ENCODE data around the gene PPP1R26. TPM values are rescaled to one million over a fixed set of nuclear protein-coding genes. Genes with fewer than 3 reads are reported as not detected.
A peak's percentile ranks its signal among the peaks of the same experiment; 100 is the strongest.

PPP1R26 gene
- total RNA-seq, 1 experiment from 2014 or later, result 9.2 TPM

DNA sequence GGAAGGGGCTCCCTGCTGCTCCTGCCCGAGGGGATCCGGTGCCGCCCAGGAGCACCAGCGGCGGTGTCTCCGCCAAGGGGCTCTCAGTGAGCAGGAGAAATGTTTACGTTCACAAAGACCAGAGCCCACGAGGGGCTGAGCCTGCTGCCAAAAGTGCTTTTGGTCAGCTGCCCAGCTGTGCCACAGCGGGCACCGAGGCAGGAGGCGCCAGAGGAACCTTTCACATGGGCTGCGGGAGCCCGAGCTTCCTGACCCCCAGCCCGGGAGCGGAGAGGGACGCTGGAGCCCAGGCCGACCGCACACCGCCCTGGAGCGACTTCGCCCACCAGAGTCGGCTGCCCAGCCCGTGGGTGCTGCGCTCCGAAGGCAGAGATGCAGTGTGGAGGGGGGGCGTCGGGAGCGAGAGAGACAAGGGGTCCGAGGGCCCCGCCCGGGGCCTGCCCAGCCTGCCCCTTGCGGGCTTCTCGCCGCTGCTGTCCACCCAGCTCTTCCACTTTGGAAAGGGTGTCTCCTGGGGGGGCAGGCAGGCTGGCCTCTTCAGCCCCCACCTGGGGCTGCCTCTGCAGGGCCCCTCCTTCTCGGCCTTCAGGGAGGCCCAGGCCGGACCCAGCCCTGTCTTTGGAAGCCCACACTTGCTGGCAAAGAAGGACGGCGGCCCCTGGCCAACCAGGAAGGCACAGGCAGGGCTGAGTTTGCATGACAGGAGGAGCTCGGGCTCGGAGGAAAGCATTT, 7.9 kb downstream of the PPP1R26 start:
- DNase-seq (ENCODE audit: low spot score), result no peak

GRCh38 chr9:135488013-135488330, 8.4 kb downstream of the PPP1R26 start:
- no peak for DNase-seq (ENCODE audit: low spot score)

GRCh38 chr9:135488527-135488926, 8.9 kb downstream of the PPP1R26 start:
- DNase-seq (ENCODE audit: low spot score), result no peak

GRCh38 chr9:135489188-135489906, 9.8 kb downstream of the PPP1R26 start:
- DNase-seq (ENCODE audit: low spot score), result no peak

DNA sequence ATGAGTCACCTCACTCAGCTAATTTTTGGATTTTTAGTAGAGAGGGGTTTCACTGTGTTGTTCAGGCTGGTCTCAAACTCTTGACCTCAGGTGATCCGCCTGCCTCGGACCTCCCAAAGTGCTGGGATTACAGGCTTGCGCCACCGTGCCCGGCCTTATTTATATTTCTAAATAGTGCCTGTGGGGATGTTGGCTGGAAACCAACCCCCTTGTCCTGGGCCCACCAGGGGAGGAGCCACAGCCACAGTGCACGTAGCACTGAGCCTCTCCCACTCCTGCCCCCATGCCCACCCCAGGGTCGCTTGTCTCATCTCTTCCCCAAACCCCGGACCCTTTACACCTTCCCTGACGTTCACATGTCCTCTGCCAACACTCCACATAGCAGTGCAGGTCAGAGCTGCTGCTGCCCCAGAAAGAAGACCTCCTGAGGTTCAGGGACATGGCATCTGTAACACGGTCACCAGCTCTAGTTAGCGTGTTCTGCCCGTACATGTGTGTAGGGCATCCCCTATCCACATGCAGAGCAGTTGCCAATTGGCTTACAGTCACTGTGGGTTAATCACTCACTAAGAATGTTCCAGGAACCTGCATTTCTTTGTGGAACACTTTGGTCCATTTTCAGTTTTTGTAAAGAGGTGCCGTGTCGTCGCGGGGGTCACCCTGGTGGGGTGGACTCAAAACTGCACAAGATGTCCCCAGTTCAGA, 10.7 kb downstream of the PPP1R26 start:
- DNase-seq (ENCODE audit: low spot score), result no peak

GRCh38 chr9:135490980-135491464, 11.4 kb downstream of the PPP1R26 start:
- no peak for DNase-seq (ENCODE audit: low spot score)

DNA sequence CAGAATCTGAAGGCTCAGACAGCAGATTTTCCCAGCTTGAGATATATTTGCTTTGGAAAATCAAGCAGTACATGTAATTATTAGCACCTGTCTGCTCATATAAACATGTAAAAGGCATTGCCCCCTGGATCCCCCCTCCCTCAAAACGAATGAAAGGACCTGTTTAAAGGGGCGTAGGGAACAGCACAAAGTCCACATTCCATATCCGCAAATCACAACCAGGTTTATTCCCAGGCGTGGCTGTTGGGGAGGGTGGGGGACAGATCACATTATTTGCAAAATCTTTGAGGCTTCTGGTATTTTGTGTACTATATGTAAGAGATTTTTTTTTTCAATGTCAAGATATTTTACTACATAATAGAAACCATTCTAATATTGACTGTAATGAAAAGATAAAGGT, 12.2 kb downstream of the PPP1R26 start:
- no peak for DNase-seq (ENCODE audit: low spot score)

GRCh38 chr9:135492886-135493669, 13.5 kb downstream of the PPP1R26 start:
- no peak for DNase-seq (ENCODE audit: low spot score)

- DNase-seq (ENCODE audit: low spot score), result no peak
Observed at GRCh38 chr9:135494791-135495559, 15.4 kb downstream of the PPP1R26 start.

DNA sequence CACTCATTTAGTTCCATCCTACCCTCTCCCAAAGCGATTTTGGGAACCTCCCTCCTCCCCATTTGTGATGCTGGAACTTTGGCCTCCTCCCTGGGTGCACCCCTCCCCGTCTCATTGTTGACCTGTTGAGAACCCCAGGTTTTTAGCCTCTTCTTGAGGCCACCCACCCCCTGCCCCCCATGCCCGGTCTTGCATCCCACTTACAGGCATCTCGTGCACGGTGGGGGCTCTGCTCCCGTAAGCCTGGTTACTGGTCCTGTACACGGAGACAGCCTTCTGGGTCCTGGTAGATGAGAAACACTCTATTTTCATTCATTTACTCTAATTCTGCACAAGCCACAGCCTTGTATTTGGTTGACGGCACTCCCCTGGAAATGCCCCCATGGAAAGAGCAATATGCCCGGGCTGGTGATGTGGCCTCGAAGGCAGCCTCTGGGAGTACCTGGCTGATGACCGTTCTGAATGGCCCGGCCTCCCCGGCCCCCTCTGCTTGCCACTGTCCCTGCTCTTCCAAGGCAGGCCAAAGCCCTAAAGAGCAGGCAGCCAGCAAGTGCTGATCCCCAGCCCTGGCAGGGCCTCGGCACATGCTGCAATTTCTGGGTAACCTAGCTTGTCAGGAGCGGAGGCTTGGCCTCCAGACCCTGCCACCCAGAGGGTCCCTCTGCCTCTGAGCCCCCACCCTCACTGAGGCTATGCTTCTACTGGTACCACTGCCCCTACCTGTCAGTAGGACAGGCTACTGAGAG, 19.0 kb downstream of the PPP1R26 start:
- DNase-seq (ENCODE audit: low spot score), result no peak

- peak; percentile 79 for DNase-seq (ENCODE audit: low spot score)
Observed at GRCh38 chr9:135499326-135500070, 19.9 kb downstream of the PPP1R26 start.

DNA sequence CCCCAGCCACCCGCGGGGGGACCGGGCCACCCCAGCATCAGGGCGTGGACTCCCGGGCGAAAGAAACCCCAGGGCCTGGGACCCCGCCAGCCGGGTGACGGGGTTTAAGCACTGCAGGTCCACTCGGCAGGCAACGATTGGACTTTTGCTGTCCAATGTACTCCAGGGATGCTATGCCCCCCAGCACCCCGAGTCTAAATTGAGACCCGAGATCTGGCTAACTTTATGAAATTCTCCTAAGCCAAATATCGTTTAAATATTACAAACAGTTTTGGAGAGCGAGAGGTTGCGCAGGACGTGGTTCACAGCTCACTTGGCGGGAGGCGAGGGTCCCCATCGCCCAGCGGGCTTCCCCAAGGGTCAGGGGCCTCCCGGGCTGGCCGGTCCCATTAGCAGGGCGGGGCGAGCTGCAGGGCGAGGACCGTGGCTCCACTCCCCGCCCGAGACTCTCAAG, 20.5 kb downstream of the PPP1R26 start:
- no peak for DNase-seq (ENCODE audit: low spot score)

DNA sequence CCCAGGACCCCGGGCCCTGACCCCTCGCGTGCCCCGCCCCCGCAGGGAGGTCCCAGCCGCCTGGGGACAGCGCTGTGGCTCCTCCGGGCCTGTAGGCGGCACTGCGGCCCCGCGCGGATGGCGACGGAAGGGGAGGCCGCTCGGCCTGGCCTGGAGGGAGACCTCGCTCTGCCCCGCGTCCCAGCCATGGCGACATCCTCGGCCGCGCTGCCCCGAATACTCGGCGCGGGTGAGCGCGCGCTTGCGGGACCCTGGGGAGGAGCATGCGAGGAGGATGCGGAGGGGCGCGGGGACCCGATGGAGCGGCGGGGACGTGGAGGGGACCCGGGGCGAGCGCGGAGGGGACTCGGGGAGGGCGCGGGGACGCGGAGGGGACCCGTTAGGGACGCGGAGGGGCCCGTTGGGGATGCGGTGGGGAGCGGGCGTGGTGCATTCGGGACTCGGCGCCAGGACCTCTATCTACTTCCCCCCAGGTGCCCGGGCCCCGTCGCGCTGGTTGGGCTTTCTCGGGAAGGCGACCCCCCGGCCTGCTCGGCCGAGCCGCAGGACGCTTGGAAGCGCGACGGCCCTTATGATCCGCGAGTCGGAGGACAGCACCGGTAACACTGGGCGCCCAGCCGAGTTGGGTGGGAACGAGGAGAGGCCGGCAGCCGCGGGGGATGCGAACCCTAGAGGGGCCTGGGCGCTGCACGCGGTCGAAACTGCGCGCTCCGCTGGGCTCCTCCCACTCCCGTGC, 21.1 kb downstream of the PPP1R26 start, which contains the start of gene MRPS2:
Gene MRPS2, plus strand, starts transcription at position 158 of the 736 bp plus-strand sequence. Its CDS starts 29 bp downstream, at position 187.
- DNase-seq (ENCODE audit: low spot score), result peak; percentile 82

DNA sequence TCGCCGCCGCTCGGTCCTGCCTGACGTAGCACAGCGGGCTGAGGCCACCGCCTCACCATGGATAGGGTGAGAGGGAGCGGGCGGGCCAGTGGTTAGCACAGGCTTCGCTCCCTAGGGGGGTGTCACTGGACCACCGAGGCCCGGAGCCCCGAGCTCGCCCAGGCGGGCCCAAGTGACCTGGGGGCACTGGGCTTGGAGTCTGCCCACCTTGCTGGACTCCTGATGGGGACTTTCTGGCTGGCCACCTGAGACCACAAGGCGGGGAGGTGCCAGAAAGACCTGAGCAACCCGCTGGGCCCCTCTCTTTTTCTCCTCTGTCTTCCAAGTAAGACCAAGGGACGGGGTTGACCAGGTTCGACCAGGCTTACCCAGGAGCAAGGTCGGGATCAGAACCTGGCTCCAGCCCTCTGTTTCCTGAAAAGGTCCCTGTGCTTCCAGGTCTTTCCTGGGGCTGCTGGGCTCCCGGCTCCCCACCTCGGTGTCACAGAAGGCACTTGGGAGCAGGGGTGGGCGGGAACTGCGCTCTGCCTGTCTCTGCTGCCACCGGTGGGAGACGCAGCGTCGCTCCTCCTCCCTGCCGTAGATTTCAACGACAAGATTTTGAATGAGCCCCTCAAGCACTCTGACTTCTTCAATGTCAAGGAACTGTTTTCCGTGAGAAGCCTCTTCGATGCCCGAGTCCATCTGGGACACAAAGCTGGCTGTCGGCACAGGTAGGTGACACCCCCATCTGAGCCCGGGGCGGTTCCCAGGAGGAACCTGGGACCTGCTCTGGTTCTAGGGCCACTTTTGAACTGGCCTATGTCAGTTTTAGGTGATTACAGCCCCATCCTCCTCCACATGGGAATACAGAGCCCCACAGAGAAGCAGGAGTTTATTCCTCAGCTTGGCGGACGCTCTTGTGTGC, 21.9 kb downstream of the PPP1R26 start:
- no peak for DNase-seq (ENCODE audit: low spot score)

DNA sequence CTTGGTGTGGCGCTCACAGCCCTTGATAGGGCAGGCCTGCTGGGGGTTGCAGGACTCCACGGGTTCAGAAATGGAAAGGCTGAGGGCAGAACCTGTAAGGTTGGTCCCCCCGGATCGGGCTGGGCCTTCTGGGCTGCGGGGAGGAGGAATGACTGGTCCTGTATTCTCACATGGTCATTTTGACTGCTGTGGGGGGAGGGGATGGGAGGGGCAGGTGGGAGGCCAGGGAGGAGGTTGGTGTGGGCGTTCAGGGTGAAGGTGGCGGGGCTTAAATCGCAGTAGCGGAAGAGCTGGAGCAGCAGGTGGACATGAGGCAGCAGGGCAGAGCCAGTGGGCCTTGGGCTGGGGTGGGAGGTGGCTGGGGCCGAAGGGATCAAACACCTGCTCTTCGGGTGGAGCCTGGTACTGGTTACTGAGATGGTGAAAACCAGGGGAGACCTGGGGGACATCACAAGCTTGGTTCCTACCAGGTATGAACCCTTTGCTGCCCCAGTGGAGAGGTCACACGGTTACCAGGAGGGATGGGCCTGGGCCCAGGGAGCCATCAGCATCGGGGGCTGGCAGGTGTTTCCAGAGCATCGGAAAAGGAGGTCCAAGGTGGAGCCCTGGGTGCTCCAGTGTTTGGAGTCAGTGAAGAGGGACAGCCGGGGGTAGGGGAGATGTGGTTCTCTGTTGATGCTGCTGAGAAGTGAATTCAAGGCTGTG, 22.7 kb downstream of the PPP1R26 start:
- no peak for DNase-seq (ENCODE audit: low spot score)

- DNase-seq (ENCODE audit: low spot score), result no peak
Observed at GRCh38 chr9:135502873-135503321, 23.3 kb downstream of the PPP1R26 start.

Measured in H4 (cell line).